Activated CD4-positive, alpha-beta T cell treated with anti-CD3 and anti-CD28 coated beads, Interleukin-2, amount 10 ng/mL, durations not matched to agents 7 days and 5 days (primary cell): ENCODE results near the gene TIMD4. TPM values are rescaled to one million over a fixed set of nuclear protein-coding genes. Genes with fewer than 3 reads are reported as not detected.
A peak's percentile ranks its signal among the peaks of the same experiment; 100 is the strongest.
"Not testable (repeated sequence)": the region's sequence is repeated elsewhere in the genome, so short reads cannot be mapped to it uniquely, and the experiment has no call there.

Experiments
- CTCF ChIA-PET: fragments of 350-600 bp; sonication (Branson Sonifier 250); formaldehyde crosslinking; loops from one replicate; lab custom pipeline; 2021; ENCODE audit warnings: antibody characterized with exemption; lab: Charles Lee
- POLR2A ChIA-PET: fragments of 350-600 bp; sonication (Branson Sonifier 250); formaldehyde crosslinking; loops from one replicate; lab custom pipeline; 2021; ENCODE audit warnings: antibody characterized with exemption; lab: Charles Lee
- DNase-seq: peaks from one replicate; pipeline ENCODE4 v3.0.0-alpha.2; 2020
- H3K27ac Mint-ChIP-seq: one replicate; pipeline ENCODE4 v1.8.0; 2021; ENCODE audit warnings: mild to moderate bottlenecking, moderate library complexity, mixed read lengths
- H3K27me3 Mint-ChIP-seq: one replicate; pipeline ENCODE4 v1.8.0; 2021; ENCODE audit warnings: mixed read lengths
- H3K36me3 Mint-ChIP-seq: one replicate; pipeline ENCODE4 v1.8.0; 2021; ENCODE audit warnings: low read depth, mixed read lengths
- H3K4me1 Mint-ChIP-seq: one replicate; pipeline ENCODE4 v1.8.0; 2021; ENCODE audit warnings: mixed read lengths
- H3K4me3 Mint-ChIP-seq: one replicate; pipeline ENCODE4 v1.8.0; 2021; ENCODE audit warnings: mild to moderate bottlenecking, moderate library complexity, mixed read lengths
- H3K9me3 Mint-ChIP-seq: one replicate; pipeline ENCODE4 v1.8.0; 2021; ENCODE audit warnings: mixed read lengths
- total RNA-seq, 2 experiments: library from RNA; stranded (reverse); gene quantifications; one replicate each; pipeline ENCODE4 v1.2.3, GENCODE V29; 2021

The TIMD4 gene
- total RNA-seq, 2 experiments from 2014 or later, result 0.92 to 1.2 TPM

DNA sequence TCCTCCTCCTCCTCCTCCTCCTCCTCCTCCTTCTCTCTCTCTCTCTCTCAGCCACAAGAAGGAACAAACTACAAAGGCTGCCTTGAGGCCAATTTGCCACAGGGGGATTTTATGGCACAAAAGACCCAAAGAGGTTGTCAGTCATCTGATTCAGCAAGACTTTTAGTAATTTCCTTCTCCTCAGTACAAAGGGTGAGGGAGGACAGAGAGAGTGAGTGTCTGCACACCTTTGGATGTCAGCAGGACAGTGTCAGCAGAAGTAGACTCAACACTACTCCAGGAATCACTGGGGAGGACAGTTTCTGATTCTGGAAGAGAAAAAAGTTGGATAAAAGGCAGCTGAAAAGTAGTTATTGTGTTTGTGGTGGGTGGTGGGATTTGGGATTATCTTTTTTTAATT lies 13.6 kb downstream of the TIMD4 start:
- H3K27ac Mint-ChIP-seq, result no peak overlapping the region
- peaks cover 14% of the 10 kb centered on the region for H3K36me3 Mint-ChIP-seq
- DNase-seq, result no peak
- H3K4me3 Mint-ChIP-seq, result no peak overlapping the region
- POLR2A ChIA-PET, result no interaction called here
- no peaks in the 10 kb centered on the region for H3K27me3 Mint-ChIP-seq
- CTCF ChIA-PET, result interaction anchor here (0.6 kb wide), 2 partner anchors 27 to 119 kb away, joined by 3 to 4 read pairs; no protein-coding TSS in a partner anchor
- peaks cover 6% of the 10 kb centered on the region for H3K9me3 Mint-ChIP-seq
- H3K4me1 Mint-ChIP-seq, result peaks cover 25% of the 10 kb centered on the region

DNA sequence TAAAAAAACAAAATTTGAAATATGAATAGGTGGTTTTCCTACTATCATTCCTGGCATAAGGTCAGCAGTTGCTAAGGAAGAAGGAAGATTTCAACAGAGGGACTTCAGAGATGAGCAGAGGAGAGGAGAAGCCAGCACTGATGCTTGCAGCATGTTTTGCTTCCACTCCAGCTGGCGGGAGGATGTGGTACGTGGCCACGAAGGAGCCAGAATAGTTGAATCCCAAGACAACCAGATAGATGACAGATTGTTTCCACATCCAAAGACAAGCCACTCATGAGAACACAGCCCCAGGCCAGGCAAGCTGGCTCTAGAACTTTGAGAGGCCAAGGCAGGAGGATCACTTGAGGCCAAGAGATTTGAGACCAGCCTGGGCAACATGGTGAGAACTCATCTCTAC lies 15.1 kb downstream of the TIMD4 start:
- peaks cover 8% of the 10 kb centered on the region for H3K9me3 Mint-ChIP-seq
- no peak overlapping the region for H3K4me3 Mint-ChIP-seq
- ChIA-PET POLR2A (no interaction called here), CTCF (interaction anchor here (1.1 to 1.4 kb wide), 2 partner anchors 9 to 59 kb away, joined by 3 read pairs; no protein-coding TSS in a partner anchor)
- no peaks in the 10 kb centered on the region for H3K27me3 Mint-ChIP-seq
- peak; percentile 57 for DNase-seq
- peaks cover 29% of the 10 kb centered on the region for H3K4me1 Mint-ChIP-seq
- peak overlapping the region; percentile 47 for H3K27ac Mint-ChIP-seq
- H3K36me3 Mint-ChIP-seq, result peaks cover 18% of the 10 kb centered on the region

DNA sequence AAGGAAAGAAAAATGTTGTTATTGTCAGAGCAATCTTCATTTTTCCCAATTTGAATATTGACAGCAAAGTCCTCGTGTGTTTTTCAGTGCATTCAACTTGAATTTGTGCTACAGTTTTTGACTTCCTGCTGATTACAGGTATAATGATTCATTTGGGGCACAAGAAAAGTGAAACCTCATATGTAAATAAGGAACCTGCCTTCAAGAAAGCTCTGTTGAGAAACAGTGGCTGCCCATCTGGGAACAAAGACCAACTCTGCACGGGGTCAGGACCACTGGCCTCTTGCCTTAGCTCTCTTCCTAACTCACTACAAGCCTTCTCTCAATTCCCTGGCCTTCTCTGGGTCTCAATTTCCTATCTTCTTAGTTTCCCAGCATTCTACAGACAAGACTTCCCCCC lies 21.0 kb downstream of the TIMD4 start:
- H3K9me3 Mint-ChIP-seq, result peaks cover 19% of the 10 kb centered on the region
- no peak overlapping the region for H3K4me3 Mint-ChIP-seq
- DNase-seq, result peak; percentile 17
- peak overlapping the region; percentile 93 for H3K27ac Mint-ChIP-seq
- ChIA-PET CTCF (interaction anchor here (0.8 to 1.7 kb wide), 6 partner anchors 8 to 83 kb away, joined by 3 to 6 read pairs (median 6); no protein-coding TSS in a partner anchor), POLR2A (no interaction called here)
- H3K4me1 Mint-ChIP-seq, result peaks cover 24% of the 10 kb centered on the region
- H3K27me3 Mint-ChIP-seq, result no peaks in the 10 kb centered on the region
- H3K36me3 Mint-ChIP-seq, result peaks cover 23% of the 10 kb centered on the region

DNA sequence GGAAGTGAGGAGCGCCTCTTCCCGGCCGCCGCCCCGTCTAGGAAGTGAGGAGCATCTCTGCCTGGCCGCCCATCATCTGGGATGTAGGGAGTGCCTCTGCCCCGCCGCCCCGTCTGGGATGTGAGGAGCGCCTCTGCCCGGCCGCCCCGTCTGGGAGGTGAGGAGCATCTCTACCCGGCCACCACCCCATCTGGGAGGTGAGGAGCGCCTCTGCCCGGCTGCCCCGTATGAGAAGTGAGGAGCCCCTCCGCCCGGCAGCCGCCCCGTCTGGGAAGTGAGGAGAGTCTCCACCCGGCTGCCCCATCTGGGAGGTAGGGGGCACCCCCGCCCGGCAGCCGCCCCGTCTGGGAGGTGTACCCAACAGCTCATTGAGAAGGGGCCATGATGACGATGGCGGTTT lies 22.6 kb downstream of the TIMD4 start:
- Mint-ChIP-seq H3K9me3 (peaks cover 19% of the 10 kb centered on the region), H3K36me3 (peaks cover 23% of the 10 kb centered on the region), H3K4me1 (peaks cover 27% of the 10 kb centered on the region)
- H3K27ac Mint-ChIP-seq, H3K27me3 Mint-ChIP-seq, H3K4me3 Mint-ChIP-seq, POLR2A ChIA-PET, DNase-seq, CTCF ChIA-PET: not testable (repeated sequence)

- Mint-ChIP-seq H3K27ac (no peak overlapping the region), H3K9me3 (peaks cover 14% of the 10 kb centered on the region), H3K36me3 (peaks cover 24% of the 10 kb centered on the region), H3K27me3 (no peaks in the 10 kb centered on the region), H3K4me3 (no peak overlapping the region), H3K4me1 (peaks cover 44% of the 10 kb centered on the region)
- ChIA-PET POLR2A (no interaction called here), CTCF (interaction anchor here (0.7 to 1.4 kb wide), 7 partner anchors 9 to 392 kb away, joined by 3 to 4 read pairs (median 3); no protein-coding TSS in a partner anchor)
- DNase-seq, result no peak
Observed at GRCh38 chr5:156936972-156937371, 26.1 kb downstream of the TIMD4 start.

GRCh38 chr5:156934450-156935211 lies 28.4 kb downstream of the TIMD4 start:
- peaks cover 50% of the 10 kb centered on the region for H3K4me1 Mint-ChIP-seq

GRCh38 chr5:156929366-156929948 lies 33.6 kb downstream of the TIMD4 start:
- CTCF ChIA-PET, result interaction anchor here (1.0 to 7.7 kb wide), 9 partner anchors 9 to 126 kb away, joined by 3 to 37 read pairs (median 3); no protein-coding TSS in a partner anchor

More at GRCh38 chr5:156934450-156935211, 28.4 kb downstream of the TIMD4 start:
- CTCF ChIA-PET, result interaction anchor here (0.7 to 1.7 kb wide), 15 partner anchors 8 to 268 kb away, joined by 3 to 8 read pairs (median 4); partner anchors contain the start of gene MED7
- Mint-ChIP-seq H3K27ac (peak overlapping the region; percentile 74), H3K9me3 (peaks cover 12% of the 10 kb centered on the region), H3K36me3 (peaks cover 26% of the 10 kb centered on the region), H3K27me3 (no peaks in the 10 kb centered on the region), H3K4me3 (no peak overlapping the region)
- DNase-seq, result peak; percentile 76
- POLR2A ChIA-PET, result interaction anchor here (1.0 kb wide), 1 partner anchor 208 kb away, joined by 3 read pairs; the partner anchor contains the start of gene MED7

DNA sequence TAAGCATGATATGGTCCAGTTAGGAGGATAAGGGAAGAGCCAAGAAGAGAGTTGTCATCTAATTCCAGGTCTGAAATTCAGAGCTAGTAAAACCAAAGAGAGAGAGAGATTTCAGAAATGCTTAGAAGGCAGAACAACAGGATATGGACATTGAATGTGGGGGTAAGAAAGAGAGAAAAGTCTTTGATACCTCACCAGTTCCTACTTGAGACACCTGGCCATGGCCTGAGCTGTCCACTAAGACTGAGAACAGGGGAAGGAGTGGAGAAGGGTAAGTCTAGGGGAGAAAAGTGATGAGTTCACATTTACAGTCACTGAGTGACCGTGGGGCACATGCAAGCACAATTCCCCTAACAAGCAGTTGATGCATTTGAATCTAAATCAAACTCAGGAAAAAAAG lies 35.5 kb downstream of the TIMD4 start:
- no peak overlapping the region for H3K4me3 Mint-ChIP-seq
- no peak for DNase-seq
- CTCF ChIA-PET, result interaction anchor here (0.9 to 7.7 kb wide), 4 partner anchors 9 to 41 kb away, joined by 3 to 37 read pairs (median 3); no protein-coding TSS in a partner anchor
- no peaks in the 10 kb centered on the region for H3K27me3 Mint-ChIP-seq
- H3K27ac Mint-ChIP-seq, result peak overlapping the region; percentile 26
- POLR2A ChIA-PET, result no interaction called here
- H3K4me1 Mint-ChIP-seq, result peaks cover 68% of the 10 kb centered on the region
- peaks cover 34% of the 10 kb centered on the region for H3K36me3 Mint-ChIP-seq
- H3K9me3 Mint-ChIP-seq, result peaks cover 9% of the 10 kb centered on the region

More at GRCh38 chr5:156929366-156929948, 33.6 kb downstream of the TIMD4 start:
- Mint-ChIP-seq H3K4me3 (no peak overlapping the region), H3K9me3 (peaks cover 9% of the 10 kb centered on the region), H3K36me3 (peaks cover 34% of the 10 kb centered on the region), H3K27ac (peak overlapping the region; percentile 85), H3K4me1 (peaks cover 77% of the 10 kb centered on the region), H3K27me3 (no peaks in the 10 kb centered on the region)
- peak; percentile 10 for DNase-seq
- POLR2A ChIA-PET, result interaction anchor here (0.7 kb wide), 1 partner anchor 16 kb away, joined by 5 read pairs; no protein-coding TSS in a partner anchor

DNA sequence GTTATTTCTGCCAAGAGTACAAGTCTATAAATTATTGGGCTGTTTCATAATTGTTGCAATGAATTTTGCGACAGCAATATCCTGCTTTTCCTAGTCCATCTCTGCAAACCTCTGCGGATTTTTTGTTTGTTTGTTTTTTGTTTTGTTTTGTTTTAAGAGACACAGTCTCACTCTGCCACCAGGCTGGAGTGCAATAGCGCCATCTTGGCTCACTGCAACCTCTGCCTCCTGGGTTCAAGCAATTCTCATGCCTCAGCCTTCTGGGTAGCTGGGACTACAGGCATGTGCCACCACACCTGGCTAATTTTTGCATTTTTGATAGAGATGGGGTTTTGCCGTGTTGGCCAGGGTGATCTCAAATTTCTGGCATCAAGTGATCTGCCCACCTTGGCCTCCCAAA lies 37.3 kb downstream of the TIMD4 start:
- peaks cover 24% of the 10 kb centered on the region for H3K36me3 Mint-ChIP-seq
- H3K9me3 Mint-ChIP-seq, H3K27me3 Mint-ChIP-seq, DNase-seq, POLR2A ChIA-PET, H3K4me3 Mint-ChIP-seq: not testable (repeated sequence)
- H3K27ac Mint-ChIP-seq, result peak overlapping the region; percentile 57
- H3K4me1 Mint-ChIP-seq, result peaks cover 73% of the 10 kb centered on the region
- CTCF ChIA-PET, result interaction anchor here (0.6 kb wide), 1 partner anchor 37 kb away, joined by 3 read pairs; no protein-coding TSS in a partner anchor

DNA sequence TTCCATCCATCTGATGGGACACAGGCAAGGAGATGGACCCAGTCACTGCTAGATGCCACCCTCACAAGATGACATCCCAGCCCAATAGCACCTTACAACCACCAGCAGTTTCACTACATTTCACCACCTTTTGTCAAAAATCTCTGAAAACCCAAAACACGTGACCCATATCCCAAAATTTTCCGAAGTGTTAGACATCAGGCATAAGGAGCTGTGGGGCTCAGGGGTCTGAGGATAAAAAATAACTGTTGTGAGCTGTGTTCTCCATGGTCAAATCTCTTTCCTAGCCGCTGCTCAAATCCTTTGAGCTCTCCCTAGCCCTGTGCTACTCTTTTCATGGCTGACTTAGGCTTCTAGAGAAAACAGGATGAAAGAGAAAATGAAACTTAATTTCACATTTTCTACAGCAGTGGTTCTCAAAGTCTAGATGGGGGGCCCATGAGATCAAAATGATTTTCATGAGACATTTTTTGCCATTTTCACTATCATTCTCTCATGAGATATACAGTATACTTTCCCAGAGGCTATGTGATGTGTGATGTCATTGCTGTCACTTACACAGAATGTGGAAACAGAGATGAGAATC lies 40.7 kb downstream of the TIMD4 start:
- POLR2A ChIA-PET, result no interaction called here
- Mint-ChIP-seq H3K9me3 (peaks cover 2% of the 10 kb centered on the region), H3K4me3 (peak overlapping the region; percentile 48), H3K4me1 (peaks cover 70% of the 10 kb centered on the region), H3K36me3 (peaks cover 15% of the 10 kb centered on the region), H3K27me3 (no peaks in the 10 kb centered on the region), H3K27ac (peak overlapping the region; percentile 85)
- CTCF ChIA-PET, result interaction anchor here (0.6 to 3.3 kb wide), 5 partner anchors 11 to 73 kb away, joined by 3 to 13 read pairs (median 3); no protein-coding TSS in a partner anchor
- DNase-seq, result peak; percentile 14

- H3K4me1 Mint-ChIP-seq, result peaks cover 68% of the 10 kb centered on the region
- H3K27ac Mint-ChIP-seq, result peak overlapping the region; percentile 77
- CTCF ChIA-PET, result interaction anchor here (0.6 to 3.3 kb wide), 7 partner anchors 10 to 351 kb away, joined by 3 to 13 read pairs (median 4); no protein-coding TSS in a partner anchor
- no peak for DNase-seq
- H3K36me3 Mint-ChIP-seq, result peaks cover 21% of the 10 kb centered on the region
- peak overlapping the region; percentile 40 for H3K4me3 Mint-ChIP-seq
- H3K27me3 Mint-ChIP-seq, result no peaks in the 10 kb centered on the region
- peaks cover 6% of the 10 kb centered on the region for H3K9me3 Mint-ChIP-seq
- POLR2A ChIA-PET, result interaction anchor here (0.5 kb wide), 1 partner anchor 288 kb away, joined by 3 read pairs; no protein-coding TSS in a partner anchor
Observed at GRCh38 chr5:156920861-156921431, 42.1 kb downstream of the TIMD4 start.
